ENCODE measurements around the gene JCHAIN.
"Not testable (repeated sequence)": the region's sequence is repeated elsewhere in the genome, so short reads cannot be mapped to it uniquely, and the experiment has no call there.

The JCHAIN gene

GRCh38 chr4:70704215-70704930 lies 38.1 kb upstream of the JCHAIN start:
- peaks cover 11% of the 10 kb centered on the region for H3K36me3 Mint-ChIP-seq (ENCODE audit: low read depth)
- peaks cover 14% of the 10 kb centered on the region for H3K4me1 Mint-ChIP-seq (ENCODE audit: low read depth)
- peak overlapping the region; percentile 86 for H3K4me3 Mint-ChIP-seq
- intact Hi-C loops (cut with micrococcal nuclease), result loop anchor here (1.0 to 10.0 kb wide), 3 partner anchors 16 to 133 kb away; partner anchors contain the start of genes GRSF1 and UTP3
- peak overlapping the region; percentile 92 for H3K27ac Mint-ChIP-seq
- H3K27me3 Mint-ChIP-seq, result no peaks in the 10 kb centered on the region
- no peaks in the 10 kb centered on the region for H3K9me3 Mint-ChIP-seq

DNA sequence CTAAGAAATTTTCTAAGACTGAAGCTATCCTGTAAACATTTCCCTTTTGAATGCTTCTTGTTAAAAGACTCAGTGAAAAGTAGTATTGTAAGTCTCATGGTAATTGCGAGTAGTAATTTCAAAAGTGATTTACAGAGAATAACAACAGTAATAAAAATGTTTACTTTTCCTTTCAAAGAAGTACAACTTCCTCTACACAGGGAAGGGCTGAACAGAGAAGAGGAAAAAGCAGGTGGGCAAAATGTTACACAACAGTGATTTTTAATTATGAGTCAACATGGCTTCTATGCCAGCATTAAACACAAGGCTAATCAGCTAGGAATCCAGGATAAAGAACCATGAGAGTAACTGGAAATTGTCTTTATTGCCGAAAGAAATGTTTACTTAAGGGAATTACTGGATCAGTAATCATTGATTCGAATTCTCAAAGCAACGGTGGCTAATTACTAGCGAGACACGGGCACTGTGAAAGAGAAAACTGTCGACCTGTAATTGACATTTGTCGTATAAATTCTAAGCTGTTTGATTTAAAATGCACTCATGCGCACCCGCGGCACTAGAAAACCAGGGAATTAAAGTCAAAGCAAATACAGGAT lies 37.4 kb upstream of the JCHAIN start:
- Mint-ChIP-seq H3K4me1 (ENCODE audit: low read depth) (peaks cover 10% of the 10 kb centered on the region), H3K36me3 (ENCODE audit: low read depth) (peaks cover 11% of the 10 kb centered on the region), H3K4me3 (peak overlapping the region; percentile 86), H3K27me3 (no peaks in the 10 kb centered on the region), H3K27ac (peak overlapping the region; percentile 92), H3K9me3 (no peaks in the 10 kb centered on the region)
- intact Hi-C loops (cut with micrococcal nuclease), result loop anchor here (1.0 to 10.0 kb wide), 3 partner anchors 15 to 134 kb away; partner anchors contain the start of genes GRSF1 and UTP3

GRCh38 chr4:70702592-70702991 lies 36.3 kb upstream of the JCHAIN start:
- peaks cover 10% of the 10 kb centered on the region for H3K4me1 Mint-ChIP-seq (ENCODE audit: low read depth)
- not testable (repeated sequence) for H3K27ac Mint-ChIP-seq

GRCh38 chr4:70701271-70701670 lies 35.0 kb upstream of the JCHAIN start:
- Mint-ChIP-seq H3K4me3 (no peak overlapping the region), H3K27me3 (no peaks in the 10 kb centered on the region)

More at GRCh38 chr4:70702592-70702991, 36.3 kb upstream of the JCHAIN start:
- peaks cover 11% of the 10 kb centered on the region for H3K36me3 Mint-ChIP-seq (ENCODE audit: low read depth)
- H3K27me3 Mint-ChIP-seq, H3K4me3 Mint-ChIP-seq, H3K9me3 Mint-ChIP-seq: not testable (repeated sequence)
- intact Hi-C loops (cut with micrococcal nuclease), result loop anchor here (5.0 to 10.0 kb wide), 2 partner anchors 72 to 135 kb away; partner anchors contain the start of gene GRSF1

DNA sequence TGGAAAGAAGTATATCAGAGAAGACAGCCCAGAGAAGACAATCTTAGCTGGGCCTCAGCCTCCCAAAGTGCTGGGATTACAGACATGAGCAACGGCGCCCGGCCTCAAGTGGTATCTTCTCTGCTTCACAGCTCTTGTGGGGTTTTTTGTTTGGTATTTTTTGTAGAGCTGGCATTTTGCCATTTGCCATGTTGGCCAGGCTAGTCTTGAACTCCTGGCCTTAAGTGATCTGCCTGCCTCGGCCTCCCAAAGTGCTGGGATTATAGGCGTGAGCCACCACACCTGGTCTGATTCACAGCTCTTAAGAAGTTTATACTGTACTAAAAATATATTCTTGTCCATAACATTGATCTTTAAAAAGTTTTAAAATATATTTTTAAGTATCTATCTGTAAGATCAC lies 34.4 kb upstream of the JCHAIN start:
- Mint-ChIP-seq H3K4me3 (no peak overlapping the region), H3K27me3 (no peaks in the 10 kb centered on the region), H3K9me3 (no peaks in the 10 kb centered on the region), H3K27ac (no peak overlapping the region), H3K36me3 (ENCODE audit: low read depth) (peaks cover 12% of the 10 kb centered on the region), H3K4me1 (ENCODE audit: low read depth) (peaks cover 10% of the 10 kb centered on the region)
- intact Hi-C loops (cut with micrococcal nuclease), result loop anchor here (5.0 to 10.0 kb wide), 2 partner anchors 74 to 137 kb away; partner anchors contain the start of gene GRSF1

More at GRCh38 chr4:70701271-70701670, 35.0 kb upstream of the JCHAIN start:
- peaks cover 11% of the 10 kb centered on the region for H3K36me3 Mint-ChIP-seq (ENCODE audit: low read depth)
- no peak overlapping the region for H3K27ac Mint-ChIP-seq
- H3K9me3 Mint-ChIP-seq, result no peaks in the 10 kb centered on the region
- peaks cover 10% of the 10 kb centered on the region for H3K4me1 Mint-ChIP-seq (ENCODE audit: low read depth)
- intact Hi-C loops (cut with micrococcal nuclease), result loop anchor here (5.0 to 10.0 kb wide), 2 partner anchors 74 to 136 kb away; partner anchors contain the start of gene GRSF1

- H3K4me1 Mint-ChIP-seq (ENCODE audit: low read depth); H3K9me3 Mint-ChIP-seq; H3K27me3 Mint-ChIP-seq; H3K36me3 Mint-ChIP-seq (ENCODE audit: low read depth); H3K4me3 Mint-ChIP-seq; H3K27ac Mint-ChIP-seq; intact Hi-C loops (cut with micrococcal nuclease): not testable (repeated sequence)
Measured at GRCh38 chr4:70698435-70698834, 32.1 kb upstream of the JCHAIN start.

DNA sequence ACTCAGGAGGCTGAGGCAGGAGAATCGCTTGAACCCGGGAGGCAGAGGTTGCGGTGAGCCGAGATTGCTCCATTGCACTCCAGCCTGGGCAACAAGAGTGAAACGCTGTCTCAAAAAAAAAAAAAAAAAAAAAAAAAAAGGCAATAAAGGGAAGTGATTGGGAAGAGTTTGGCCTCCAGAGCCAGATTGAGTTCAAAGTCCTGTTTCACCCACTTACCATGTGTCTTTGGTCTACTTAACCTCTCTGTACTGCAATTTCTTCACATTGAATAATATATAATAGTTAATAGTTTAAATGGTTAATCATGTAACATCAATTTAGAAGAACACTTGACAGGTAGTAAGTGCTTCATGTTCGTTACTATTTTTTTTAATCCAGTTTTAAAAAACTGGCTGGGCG lies 28.3 kb upstream of the JCHAIN start:
- peaks cover 21% of the 10 kb centered on the region for H3K4me1 Mint-ChIP-seq (ENCODE audit: low read depth)
- H3K9me3 Mint-ChIP-seq; H3K27me3 Mint-ChIP-seq; H3K4me3 Mint-ChIP-seq; H3K27ac Mint-ChIP-seq; intact Hi-C loops (cut with micrococcal nuclease): not testable (repeated sequence)
- peaks cover 20% of the 10 kb centered on the region for H3K36me3 Mint-ChIP-seq (ENCODE audit: low read depth)

DNA sequence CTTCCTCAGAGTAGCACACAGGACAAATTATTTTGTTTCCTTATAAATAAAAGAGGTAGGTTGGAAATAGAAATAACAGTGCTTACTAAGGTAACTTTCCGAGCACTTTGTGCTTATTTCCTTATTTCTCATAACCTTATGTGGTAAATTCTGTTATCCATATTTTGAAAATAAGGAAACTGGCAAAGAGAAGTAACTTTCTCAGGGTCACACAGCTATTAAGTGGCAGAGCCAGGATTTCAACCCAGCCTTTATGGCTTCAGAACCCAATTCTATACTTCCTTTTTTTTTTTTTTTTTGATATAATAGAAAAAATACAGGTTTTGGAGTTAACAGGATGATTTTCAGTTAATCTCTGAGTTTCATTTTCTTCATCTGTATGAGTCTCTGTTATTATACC lies 25.4 kb upstream of the JCHAIN start:
- intact Hi-C loops (cut with micrococcal nuclease), result no loop called here
- H3K36me3 Mint-ChIP-seq (ENCODE audit: low read depth), result peaks cover 40% of the 10 kb centered on the region
- peak overlapping the region; percentile 61 for H3K4me3 Mint-ChIP-seq
- H3K4me1 Mint-ChIP-seq (ENCODE audit: low read depth), result peaks cover 33% of the 10 kb centered on the region
- no peaks in the 10 kb centered on the region for H3K27me3 Mint-ChIP-seq
- peak overlapping the region; percentile 66 for H3K27ac Mint-ChIP-seq
- H3K9me3 Mint-ChIP-seq, result no peaks in the 10 kb centered on the region

DNA sequence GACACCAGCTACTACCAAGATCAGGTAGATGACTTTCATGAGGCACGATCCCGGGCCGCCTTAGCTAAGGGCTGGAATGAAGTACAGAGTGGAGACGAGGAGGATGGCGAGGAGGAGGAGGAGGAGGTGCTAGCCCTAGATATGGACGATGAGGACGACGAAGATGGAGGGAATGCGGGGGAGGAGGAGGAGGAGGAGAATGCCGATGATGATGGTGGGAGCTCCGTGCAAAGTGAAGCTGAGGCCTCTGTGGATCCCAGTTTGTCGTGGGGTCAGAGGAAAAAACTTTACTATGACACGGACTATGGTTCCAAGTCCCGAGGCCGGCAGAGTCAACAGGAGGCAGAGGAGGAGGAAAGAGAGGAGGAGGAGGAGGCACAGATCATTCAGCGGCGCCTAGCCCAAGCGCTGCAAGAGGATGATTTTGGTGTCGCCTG lies 22.5 kb upstream of the JCHAIN start:
- peak overlapping the region; percentile 99 for H3K27ac Mint-ChIP-seq
- no peaks in the 10 kb centered on the region for H3K27me3 Mint-ChIP-seq
- H3K36me3 Mint-ChIP-seq (ENCODE audit: low read depth), result peaks cover 34% of the 10 kb centered on the region
- H3K9me3 Mint-ChIP-seq, result no peaks in the 10 kb centered on the region
- H3K4me3 Mint-ChIP-seq, result peak overlapping the region; percentile 93
- peaks cover 33% of the 10 kb centered on the region for H3K4me1 Mint-ChIP-seq (ENCODE audit: low read depth)
- intact Hi-C loops (cut with micrococcal nuclease), result loop anchor here (1.0 to 5.0 kb wide), 4 partner anchors 15 to 303 kb away; partner anchors contain the start of genes DCK and GRSF1

DNA sequence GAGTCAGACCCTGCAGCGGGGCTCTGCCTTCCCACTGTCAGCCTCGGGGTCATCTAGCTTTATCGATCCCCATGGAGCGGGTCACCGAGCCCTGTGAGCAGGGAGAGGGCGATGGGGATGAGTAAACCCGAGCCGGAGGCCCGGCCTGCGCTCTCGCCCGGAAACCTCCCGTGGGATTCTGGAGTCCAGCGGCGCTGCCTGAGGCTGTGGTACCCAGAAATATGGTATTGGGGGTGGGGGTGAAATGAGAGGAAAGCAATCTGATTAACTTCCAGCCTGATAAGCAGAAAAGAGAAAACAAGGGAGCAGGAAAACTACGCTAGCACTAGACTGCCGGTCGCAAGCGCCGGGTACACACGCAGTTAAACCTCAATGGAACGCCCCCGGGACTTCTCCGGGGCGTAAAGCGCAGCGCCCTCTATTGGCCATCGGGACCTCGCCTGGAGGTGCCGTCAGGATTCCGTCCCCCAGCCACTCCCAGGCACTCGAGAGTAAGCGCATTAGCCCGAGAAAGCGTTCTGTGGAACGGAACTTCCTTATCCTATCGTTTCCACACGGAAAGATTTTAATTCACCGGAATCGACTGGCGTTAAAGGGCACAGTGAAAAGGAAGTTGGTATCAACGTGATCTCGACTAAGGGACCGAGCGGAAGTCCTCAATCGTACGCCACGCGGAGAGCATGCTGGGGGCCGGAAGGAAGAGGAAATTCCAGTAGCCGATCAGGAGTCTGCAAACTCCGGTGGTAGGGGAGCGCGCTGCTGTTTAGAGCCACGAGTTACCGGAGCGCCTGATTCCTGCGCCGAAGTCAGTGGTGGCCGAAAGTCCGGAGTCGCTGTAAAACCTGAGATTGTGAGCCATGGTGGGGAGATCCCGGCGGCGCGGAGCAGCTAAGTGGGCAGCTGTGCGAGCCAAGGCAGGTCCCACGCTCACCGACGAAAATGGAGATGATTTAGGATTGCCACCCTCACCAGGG lies 21.8 kb upstream of the JCHAIN start, which contains the start of gene UTP3:
TSS of gene UTP3 (plus strand) at position 712 of the 974 bp plus-strand sequence. CDS start at position 858, 146 bp downstream.
- Mint-ChIP-seq H3K4me3 (peak within 1 kb of the TSS; percentile 93), H3K27me3 (no peaks in the 10 kb centered on the region), H3K36me3 (ENCODE audit: low read depth) (peaks cover 34% of the 10 kb centered on the region), H3K4me1 (ENCODE audit: low read depth) (peaks cover 33% of the 10 kb centered on the region), H3K27ac (peak within 1 kb of the TSS; percentile 99), H3K9me3 (no peaks in the 10 kb centered on the region)
- intact Hi-C loops (cut with micrococcal nuclease), result loop anchor here (1.0 to 5.0 kb wide), 4 partner anchors 16 to 304 kb away; partner anchors contain the start of genes DCK and GRSF1

DNA sequence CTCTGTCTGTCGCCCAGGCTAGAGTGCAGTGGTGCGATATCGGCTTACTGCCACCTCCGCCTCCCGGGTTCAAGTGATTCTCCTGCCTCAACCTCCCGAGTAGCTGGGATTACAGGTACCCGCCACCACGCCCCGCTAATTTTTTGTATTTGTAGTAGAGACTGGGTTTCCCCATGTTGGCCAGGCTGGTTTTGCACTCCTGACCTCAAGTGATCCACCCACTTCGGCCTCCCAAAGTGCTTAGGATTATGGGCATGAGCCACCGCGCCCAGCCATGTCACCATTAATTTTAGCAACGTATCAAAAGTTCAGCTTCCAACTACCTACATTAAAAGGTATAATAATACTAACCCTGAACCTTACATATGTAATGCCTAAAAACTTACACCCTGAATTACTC lies 21.1 kb upstream of the JCHAIN start:
- peaks cover 34% of the 10 kb centered on the region for H3K36me3 Mint-ChIP-seq (ENCODE audit: low read depth)
- intact Hi-C loops (cut with micrococcal nuclease), result loop anchor here (5.0 kb wide), 2 partner anchors 260 to 305 kb away; partner anchors contain the start of gene DCK
- H3K4me1 Mint-ChIP-seq (ENCODE audit: low read depth), result peaks cover 33% of the 10 kb centered on the region
- H3K27me3 Mint-ChIP-seq, result no peaks in the 10 kb centered on the region
- peak overlapping the region; percentile 93 for H3K4me3 Mint-ChIP-seq
- H3K9me3 Mint-ChIP-seq, result no peaks in the 10 kb centered on the region
- peak overlapping the region; percentile 99 for H3K27ac Mint-ChIP-seq

GRCh38 chr4:70682142-70682541 lies 15.8 kb upstream of the JCHAIN start:
- H3K27ac Mint-ChIP-seq; H3K4me3 Mint-ChIP-seq; H3K36me3 Mint-ChIP-seq (ENCODE audit: low read depth); H3K4me1 Mint-ChIP-seq (ENCODE audit: low read depth); H3K9me3 Mint-ChIP-seq; H3K27me3 Mint-ChIP-seq; intact Hi-C loops (cut with micrococcal nuclease): not testable (repeated sequence)

DNA sequence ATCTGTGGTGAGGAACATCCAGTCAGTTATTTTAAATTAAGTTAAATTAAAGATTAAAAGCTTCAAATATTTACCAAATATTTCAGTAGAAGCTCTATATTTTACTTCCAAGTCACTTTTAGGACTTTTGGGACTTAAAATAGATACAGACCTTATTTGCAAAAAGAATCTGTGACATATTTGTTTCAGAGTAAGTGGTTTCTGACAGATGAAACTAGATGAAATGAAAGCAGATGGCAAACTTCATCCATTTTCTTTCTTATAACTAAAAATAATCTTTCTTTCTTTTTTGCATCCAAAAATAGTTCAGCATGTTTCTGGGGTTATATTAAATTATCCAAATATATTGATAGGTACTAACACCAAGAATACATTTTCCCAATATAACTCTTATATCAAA lies 15.4 kb upstream of the JCHAIN start:
- Mint-ChIP-seq H3K36me3 (ENCODE audit: low read depth) (no peaks in the 10 kb centered on the region), H3K27me3 (no peaks in the 10 kb centered on the region), H3K9me3 (no peaks in the 10 kb centered on the region), H3K4me3 (no peak overlapping the region), H3K27ac (no peak overlapping the region), H3K4me1 (ENCODE audit: low read depth) (peaks cover 6% of the 10 kb centered on the region)
- intact Hi-C loops (cut with micrococcal nuclease), result no loop called here

Measured in dendritic cell treated with granulocyte-macrophage colony-stimulating factor and Interleukin-4, amounts not matched to agents 40 ng/mL and 50 ng/mL, for 4 days (primary cell).